ENCODE data around the gene SETD2. TPM values are rescaled to one million over a fixed set of nuclear protein-coding genes. Genes with fewer than 3 reads are reported as not detected.

The SETD2 gene
- total and polyA plus RNA-seq, 4 donors: 7.6 to 37.6 (median 19.0) TPM

DNA sequence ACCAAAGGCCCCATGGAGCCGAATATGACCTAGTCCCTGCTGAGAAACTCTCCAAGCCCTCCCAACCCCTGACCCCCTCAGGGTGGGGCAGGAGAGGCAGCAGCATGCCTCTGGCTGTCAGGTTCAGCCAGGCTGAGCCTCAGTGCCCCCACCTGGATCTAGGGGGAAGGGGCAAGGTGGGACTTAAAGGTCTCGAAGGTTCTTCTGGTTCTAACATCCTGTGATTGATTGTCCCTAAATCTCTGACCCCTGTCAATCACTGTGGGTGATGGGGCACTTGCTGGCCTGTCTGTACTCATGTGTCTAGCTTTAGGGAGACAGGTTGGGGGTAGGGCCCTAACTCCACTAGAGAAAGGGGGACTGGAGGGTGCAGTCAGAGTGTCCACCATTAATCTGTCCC, 170.6 kb downstream of the SETD2 start (continued):
- TF ChIP-seq, protein P1, sequence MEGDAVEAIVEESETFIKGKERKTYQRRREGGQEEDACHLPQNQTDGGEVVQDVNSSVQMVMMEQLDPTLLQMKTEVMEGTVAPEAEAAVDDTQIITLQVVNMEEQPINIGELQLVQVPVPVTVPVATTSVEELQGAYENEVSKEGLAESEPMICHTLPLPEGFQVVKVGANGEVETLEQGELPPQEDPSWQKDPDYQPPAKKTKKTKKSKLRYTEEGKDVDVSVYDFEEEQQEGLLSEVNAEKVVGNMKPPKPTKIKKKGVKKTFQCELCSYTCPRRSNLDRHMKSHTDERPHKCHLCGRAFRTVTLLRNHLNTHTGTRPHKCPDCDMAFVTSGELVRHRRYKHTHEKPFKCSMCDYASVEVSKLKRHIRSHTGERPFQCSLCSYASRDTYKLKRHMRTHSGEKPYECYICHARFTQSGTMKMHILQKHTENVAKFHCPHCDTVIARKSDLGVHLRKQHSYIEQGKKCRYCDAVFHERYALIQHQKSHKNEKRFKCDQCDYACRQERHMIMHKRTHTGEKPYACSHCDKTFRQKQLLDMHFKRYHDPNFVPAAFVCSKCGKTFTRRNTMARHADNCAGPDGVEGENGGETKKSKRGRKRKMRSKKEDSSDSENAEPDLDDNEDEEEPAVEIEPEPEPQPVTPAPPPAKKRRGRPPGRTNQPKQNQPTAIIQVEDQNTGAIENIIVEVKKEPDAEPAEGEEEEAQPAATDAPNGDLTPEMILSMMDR (IDR thresholded peaks at IDR 0.05; ENCODE audit: low read depth, low read length, missing input control): no peak
- TF ChIP-seq RAD21 (IDR thresholded peaks at IDR 0.05) (no peak), MAX (IDR thresholded peaks at IDR 0.05) (no peak), FOXA2 (IDR thresholded peaks at IDR 0.05) (no peak), FOXA1 (IDR thresholded peaks at IDR 0.05) (no peak), YY1 (IDR thresholded peaks at IDR 0.05) (no peak)

DNA sequence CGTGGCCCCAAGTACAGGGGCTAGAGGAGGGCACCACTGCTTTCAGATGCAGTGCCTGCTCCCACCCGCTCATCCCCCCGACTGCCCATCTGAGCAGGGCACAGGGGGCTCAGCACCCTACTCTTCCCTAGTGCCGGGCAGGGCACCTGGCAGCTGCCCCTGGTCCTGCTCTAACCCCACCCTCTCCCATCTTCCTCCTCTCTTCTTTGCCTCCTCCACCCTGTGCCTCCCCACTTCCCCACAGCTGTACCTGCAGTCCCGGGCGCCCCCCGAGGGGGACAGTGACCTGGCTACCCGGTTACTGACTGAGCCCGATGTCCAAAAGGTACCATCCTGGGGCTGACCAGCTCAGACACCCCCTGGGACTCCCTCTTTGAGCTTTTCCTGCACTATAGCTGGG, 171.7 kb downstream of the SETD2 start:
- Histone ChIP-seq H3K9me3 (ENCODE audit: control insufficient read depth in 4 of 4, low read length in 3 of 4) (no peaks in the 10 kb centered on the region), H3K27me3 (ENCODE audit: control insufficient read depth in 4 of 4, insufficient read depth in 4 of 4, low read length in 3 of 4) (no peaks in the 10 kb centered on the region), H3K4me1 (ENCODE audit: control insufficient read depth in 4 of 4, insufficient read depth in 4 of 4, low read length in 3 of 4) (peaks cover 0 to 13% (median 3%) of the 10 kb centered on the region in 4 donors), H3K27ac (ENCODE audit: low read depth in 1 of 2, low read length in 2 of 2) (no peak overlapping the region), H3K9ac (ENCODE audit: low read depth in 1 of 2, low read length in 2 of 2) (no peak overlapping the region), H3K4me3 (ENCODE audit: low read depth in 1 of 3, low read length in 3 of 3) (no peak overlapping the region), H3K36me3 (ENCODE audit: control insufficient read depth in 4 of 4, insufficient read depth in 3 of 4, low read depth in 1 of 4, low read length in 3 of 4) (peaks cover 0 to 6% (median 0%) of the 10 kb centered on the region in 4 donors)
- DNase-seq (ENCODE audit: low spot score): no peak
- WGBS: 94% methylated on average over 9 of the region's 9 CpGs
- TF ChIP-seq FOXA2 (IDR thresholded peaks at IDR 0.05) (no peak), MAX (IDR thresholded peaks at IDR 0.05) (no peak), JUND (IDR thresholded peaks at IDR 0.05) (no peak)

DNA sequence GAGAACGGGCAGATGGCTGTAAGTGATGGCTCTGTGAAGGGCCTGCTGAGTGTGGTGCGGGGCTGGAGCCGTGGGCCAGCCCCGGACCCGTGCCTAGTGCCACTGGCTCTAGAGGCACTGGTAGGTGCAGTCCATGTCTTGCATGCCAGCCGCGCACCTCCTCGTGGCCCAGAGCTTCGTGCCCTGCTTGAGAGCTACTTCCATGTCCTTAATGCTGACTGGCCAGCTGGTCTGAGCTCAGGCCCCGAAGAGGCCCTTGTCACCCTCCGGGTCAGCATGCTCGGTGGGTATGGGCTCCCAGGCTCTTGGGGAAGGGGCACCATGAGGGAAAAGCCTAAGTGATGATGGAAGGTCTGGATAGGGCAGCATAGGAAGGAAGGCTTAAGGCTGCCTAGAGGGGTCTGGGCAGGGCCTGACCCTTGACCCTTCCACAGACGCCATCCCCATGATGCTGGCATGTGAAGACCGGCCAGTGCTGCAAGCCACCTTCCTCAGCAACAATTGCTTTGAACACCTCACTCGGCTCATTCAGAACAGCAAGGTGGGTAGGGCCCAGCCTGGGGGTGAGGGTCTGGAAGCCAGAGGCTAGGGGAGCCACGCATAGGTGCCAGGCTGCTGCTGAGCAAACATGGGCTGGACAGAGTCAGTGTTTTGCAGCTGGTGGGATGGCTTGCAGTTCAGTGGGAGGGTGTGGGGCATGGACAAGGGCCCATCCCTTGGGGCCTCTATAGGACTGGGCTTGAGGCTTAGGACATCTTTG, 172.3 kb downstream of the SETD2 start:
- Histone ChIP-seq H3K27me3 (ENCODE audit: control insufficient read depth in 4 of 4, insufficient read depth in 4 of 4, low read length in 3 of 4) (no peaks in the 10 kb centered on the region), H3K9me3 (ENCODE audit: control insufficient read depth in 4 of 4, low read length in 3 of 4) (no peaks in the 10 kb centered on the region), H3K9ac (ENCODE audit: low read depth in 1 of 2, low read length in 2 of 2) (no peak overlapping the region), H3K36me3 (ENCODE audit: control insufficient read depth in 4 of 4, insufficient read depth in 3 of 4, low read depth in 1 of 4, low read length in 3 of 4) (peaks cover 0 to 6% (median 0%) of the 10 kb centered on the region in 4 donors), H3K4me3 (ENCODE audit: low read depth in 1 of 3, low read length in 3 of 3) (no peak overlapping the region), H3K4me1 (ENCODE audit: control insufficient read depth in 4 of 4, insufficient read depth in 4 of 4, low read length in 3 of 4) (peaks cover 0 to 16% (median 3%) of the 10 kb centered on the region in 4 donors), H3K27ac (ENCODE audit: low read depth in 1 of 2, low read length in 2 of 2) (no peak overlapping the region)
- WGBS: 96% methylated on average over 16 of the region's 16 CpGs
- no peak for DNase-seq (ENCODE audit: low spot score)
- no peak for TF ChIP-seq FOXA1 (IDR thresholded peaks at IDR 0.05)
- no peak for TF ChIP-seq HNF4A (conservative IDR thresholded peaks at IDR 0.05)
- TF ChIP-seq, protein P2, sequence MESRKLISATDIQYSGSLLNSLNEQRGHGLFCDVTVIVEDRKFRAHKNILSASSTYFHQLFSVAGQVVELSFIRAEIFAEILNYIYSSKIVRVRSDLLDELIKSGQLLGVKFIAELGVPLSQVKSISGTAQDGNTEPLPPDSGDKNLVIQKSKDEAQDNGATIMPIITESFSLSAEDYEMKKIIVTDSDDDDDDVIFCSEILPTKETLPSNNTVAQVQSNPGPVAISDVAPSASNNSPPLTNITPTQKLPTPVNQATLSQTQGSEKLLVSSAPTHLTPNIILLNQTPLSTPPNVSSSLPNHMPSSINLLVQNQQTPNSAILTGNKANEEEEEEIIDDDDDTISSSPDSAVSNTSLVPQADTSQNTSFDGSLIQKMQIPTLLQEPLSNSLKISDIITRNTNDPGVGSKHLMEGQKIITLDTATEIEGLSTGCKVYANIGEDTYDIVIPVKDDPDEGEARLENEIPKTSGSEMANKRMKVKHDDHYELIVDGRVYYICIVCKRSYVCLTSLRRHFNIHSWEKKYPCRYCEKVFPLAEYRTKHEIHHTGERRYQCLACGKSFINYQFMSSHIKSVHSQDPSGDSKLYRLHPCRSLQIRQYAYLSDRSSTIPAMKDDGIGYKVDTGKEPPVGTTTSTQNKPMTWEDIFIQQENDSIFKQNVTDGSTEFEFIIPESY (IDR thresholded peaks at IDR 0.05): no peak
- TF ChIP-seq ATF3 (IDR thresholded peaks at IDR 0.05): no peak
- TF ChIP-seq FOXA2 (IDR thresholded peaks at IDR 0.05): no peak
- TF ChIP-seq YY1 (IDR thresholded peaks at IDR 0.05): no peak
